ENCODE measurements around the gene WFDC12. TPM values are rescaled to one million over a fixed set of nuclear protein-coding genes. Genes with fewer than 3 reads are reported as not detected.

The WFDC12 gene
- polyA plus RNA-seq, 1 donor (not counting 4 experiments of a cell fraction or from before 2014, with no cell fraction given) = 1.8 TPM

DNA sequence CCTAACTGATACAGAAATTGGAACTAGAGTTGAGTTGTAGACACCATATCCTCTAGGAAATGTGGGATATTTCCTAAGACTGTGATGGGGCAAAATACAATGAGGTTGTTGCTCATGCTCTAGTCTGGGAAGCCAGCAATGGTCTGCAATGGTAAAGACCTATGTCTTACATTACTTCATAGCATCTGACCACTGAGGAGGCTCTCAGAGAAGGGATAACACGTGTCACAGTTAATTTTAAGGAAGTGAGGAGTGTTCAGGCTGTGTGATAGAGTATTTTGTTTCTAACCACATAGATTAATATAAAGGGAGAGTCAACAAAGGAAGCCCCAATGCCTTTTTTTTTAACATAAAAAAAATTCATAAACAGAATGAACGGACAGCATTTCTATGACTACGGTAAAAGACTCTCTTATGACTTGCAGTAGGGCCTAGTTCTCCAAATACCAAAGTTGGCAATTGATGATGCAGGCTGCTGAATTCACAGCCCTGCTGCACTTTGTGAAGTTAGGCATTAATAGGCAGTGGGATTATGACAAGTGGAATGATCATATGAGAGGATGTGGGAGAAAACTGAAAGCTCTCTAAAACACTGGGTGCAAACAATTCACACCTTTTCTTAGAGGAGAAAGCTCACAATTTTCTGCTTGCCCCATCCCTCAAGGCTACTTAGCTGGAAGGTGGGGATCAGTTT lies 37.0 kb downstream of the WFDC12 start:
- no peak for FAIRE-seq
- H2AFZ ChIP-seq (ENCODE audit: control insufficient read depth, low read length) = no peak overlapping the region
- no peaks in the 10 kb centered on the region for H3K79me2 ChIP-seq (ENCODE audit: control insufficient read depth, insufficient read depth, low read length)
- H3K36me3 ChIP-seq (ENCODE audit: control insufficient read depth in 2 of 2, extremely low read depth in 1 of 2, insufficient read depth in 2 of 2, low read length in 2 of 2) = peaks cover 0 to 1% of the 10 kb centered on the region in 2 experiments
- DNase-seq (ENCODE audit: low read depth, low spot score) = no peak
- no peaks in the 10 kb centered on the region for H3K27me3 ChIP-seq (ENCODE audit: control insufficient read depth, extremely low read depth, insufficient read depth, low read length)
- no peak overlapping the region for H3K4me3 ChIP-seq (ENCODE audit: control insufficient read depth in 2 of 3, extremely low read depth in 1 of 3, insufficient read depth in 2 of 3, low read depth in 1 of 3, low read length in 3 of 3)
- dilution Hi-C loops (cut with MboI; ENCODE audit: extremely low pct_ligation_motif_present, low sequenced_read_pairs) = no loop called here
- H4K20me1 ChIP-seq (ENCODE audit: control insufficient read depth, extremely low read depth, insufficient read depth, low read length) = no peaks in the 10 kb centered on the region
- peaks cover 15% of the 10 kb centered on the region for H3K4me1 ChIP-seq (ENCODE audit: control insufficient read depth, extremely low read depth, insufficient read depth, low read length)
- no peaks in the 10 kb centered on the region for H3K9me3 ChIP-seq (ENCODE audit: control insufficient read depth, low read depth, low read length)
- H3K27ac ChIP-seq (ENCODE audit: control insufficient read depth, insufficient read depth, low read length) = peak overlapping the region; percentile 27
- no peaks in the 10 kb centered on the region for H3K9me1 ChIP-seq (ENCODE audit: control insufficient read depth, extremely low read depth, insufficient read depth, low read length)
- H3K4me2 ChIP-seq (ENCODE audit: control insufficient read depth, extremely low read depth, insufficient read depth, low read depth, low read length) = peak overlapping the region; percentile 35
- no peak overlapping the region for H3K9ac ChIP-seq (ENCODE audit: control insufficient read depth, extremely low read depth, insufficient read depth, low read length)
- no peak for TF ChIP-seq CTCF (optimal IDR thresholded peaks at IDR 0.05 in 1 of 3, IDR thresholded peaks at IDR 0.05 in 1 of 3, conservative IDR thresholded peaks at IDR 0.05 in 1 of 3; ENCODE audit: extremely low read depth in 1 of 3, insufficient read depth in 2 of 3, low read length in 3 of 3)
- TF ChIP-seq EZH2 (IDR thresholded peaks at IDR 0.05; ENCODE audit: low read length) = no peak

- H3K9ac ChIP-seq (ENCODE audit: control insufficient read depth, extremely low read depth, insufficient read depth, low read length) = no peak overlapping the region
- H3K4me3 ChIP-seq (ENCODE audit: control insufficient read depth in 2 of 3, extremely low read depth in 1 of 3, insufficient read depth in 2 of 3, low read depth in 1 of 3, low read length in 3 of 3) = no peak overlapping the region
- H3K27me3 ChIP-seq (ENCODE audit: control insufficient read depth, extremely low read depth, insufficient read depth, low read length) = no peaks in the 10 kb centered on the region
- peaks cover 15% of the 10 kb centered on the region for H3K4me1 ChIP-seq (ENCODE audit: control insufficient read depth, extremely low read depth, insufficient read depth, low read length)
- H2AFZ ChIP-seq (ENCODE audit: control insufficient read depth, low read length) = no peak overlapping the region
- no peaks in the 10 kb centered on the region for H4K20me1 ChIP-seq (ENCODE audit: control insufficient read depth, extremely low read depth, insufficient read depth, low read length)
- no peaks in the 10 kb centered on the region for H3K9me1 ChIP-seq (ENCODE audit: control insufficient read depth, extremely low read depth, insufficient read depth, low read length)
- no peak for TF ChIP-seq EZH2 (IDR thresholded peaks at IDR 0.05; ENCODE audit: low read length)
- no peak for TF ChIP-seq CTCF (optimal IDR thresholded peaks at IDR 0.05 in 1 of 3, IDR thresholded peaks at IDR 0.05 in 1 of 3, conservative IDR thresholded peaks at IDR 0.05 in 1 of 3; ENCODE audit: extremely low read depth in 1 of 3, insufficient read depth in 2 of 3, low read length in 3 of 3)
- H3K9me3 ChIP-seq (ENCODE audit: control insufficient read depth, low read depth, low read length) = no peaks in the 10 kb centered on the region
- H3K27ac ChIP-seq (ENCODE audit: control insufficient read depth, insufficient read depth, low read length) = no peak overlapping the region
- dilution Hi-C loops (cut with MboI; ENCODE audit: extremely low pct_ligation_motif_present, low sequenced_read_pairs) = no loop called here
- no peak for FAIRE-seq
- H3K79me2 ChIP-seq (ENCODE audit: control insufficient read depth, insufficient read depth, low read length) = no peaks in the 10 kb centered on the region
- no peak overlapping the region for H3K4me2 ChIP-seq (ENCODE audit: control insufficient read depth, extremely low read depth, insufficient read depth, low read depth, low read length)
- peaks cover 0 to 3% of the 10 kb centered on the region in 2 experiments for H3K36me3 ChIP-seq (ENCODE audit: control insufficient read depth in 2 of 2, extremely low read depth in 1 of 2, insufficient read depth in 2 of 2, low read length in 2 of 2)
- no peak for DNase-seq (ENCODE audit: low read depth, low spot score)
Measured at GRCh38 chr20:45085867-45086266, 38.4 kb downstream of the WFDC12 start.

All from keratinocyte (primary cell).